GM15510 (cell line): Measurements from ENCODE around the gene NMNAT2.

Source experiments
- POLR2A ChIP-seq: IDR thresholded peaks from 3 replicates; pipeline ENCODE4 v1.6.1; 2011; ENCODE audit warnings: borderline replicate concordance; ENCODE audit not compliant: insufficient read length; ENCODE audit errors: extremely low read depth

NMNAT2 gene

DNA sequence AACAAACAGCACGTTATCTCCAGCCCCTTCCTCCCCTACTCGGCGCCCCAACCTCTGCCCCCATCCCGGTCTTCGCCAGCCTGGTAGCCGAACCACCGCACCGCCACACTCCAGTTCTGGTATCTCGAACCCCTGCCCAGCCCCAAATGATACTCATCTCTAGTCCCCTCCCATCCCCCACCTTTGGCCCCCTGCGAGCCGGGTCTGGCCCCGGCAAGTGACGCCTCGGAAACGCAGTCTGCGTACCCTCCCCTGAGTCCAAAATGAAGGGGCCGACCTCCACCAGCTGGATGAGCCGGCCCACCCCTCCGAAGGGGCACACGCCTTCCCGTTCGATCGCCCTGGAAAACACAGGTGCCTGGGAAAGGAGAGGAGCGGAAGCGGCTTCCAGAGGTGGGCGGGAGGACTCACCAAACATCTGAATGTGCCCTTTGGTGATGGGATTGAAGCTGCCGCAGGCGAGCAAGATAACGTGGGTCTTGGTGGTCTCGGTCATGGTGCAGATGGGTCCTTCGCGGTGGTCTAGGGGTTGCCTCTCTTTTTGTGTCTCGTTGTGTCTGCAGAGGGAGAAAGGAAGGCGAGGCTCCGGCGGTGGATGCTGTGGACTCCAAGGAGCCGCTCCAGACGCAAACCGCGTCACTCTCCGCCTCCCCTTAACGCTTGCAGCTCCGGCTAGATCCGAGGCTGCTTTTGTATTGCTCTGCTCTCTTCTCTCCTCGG is at the start of gene NMNAT2:
Gene NMNAT2 (minus strand): TSS at position 609 of the 720 bp plus-strand sequence. CDS start 113 bp downstream, at position 496.
- TF ChIP-seq POLR2A, result no peak

DNA sequence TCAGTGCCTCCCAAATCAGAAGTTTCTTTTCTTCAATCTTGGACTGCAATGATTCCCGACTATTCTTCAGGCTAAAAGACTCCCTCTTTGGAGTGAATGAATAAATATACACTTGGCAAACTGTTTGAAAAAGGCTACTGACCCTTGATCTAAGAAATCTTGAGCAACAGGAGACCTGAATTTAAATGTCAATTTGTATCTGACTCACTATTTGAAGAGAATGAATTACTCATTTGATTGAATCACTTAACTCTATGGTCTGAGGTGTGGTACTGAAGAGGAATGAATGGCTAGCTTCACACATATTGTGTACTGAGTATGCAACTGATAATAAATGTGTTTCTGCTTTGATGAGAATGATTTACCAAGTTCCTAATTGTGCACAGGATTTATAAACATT is 49.5 kb upstream of the NMNAT2 start:
- TF ChIP-seq POLR2A, result no peak

GRCh38 chr1:183466781-183467180 is 48.6 kb upstream of the NMNAT2 start:
- TF ChIP-seq POLR2A, result no peak

GRCh38 chr1:183463566-183463965 is 45.4 kb upstream of the NMNAT2 start:
- TF ChIP-seq POLR2A, result no peak

DNA sequence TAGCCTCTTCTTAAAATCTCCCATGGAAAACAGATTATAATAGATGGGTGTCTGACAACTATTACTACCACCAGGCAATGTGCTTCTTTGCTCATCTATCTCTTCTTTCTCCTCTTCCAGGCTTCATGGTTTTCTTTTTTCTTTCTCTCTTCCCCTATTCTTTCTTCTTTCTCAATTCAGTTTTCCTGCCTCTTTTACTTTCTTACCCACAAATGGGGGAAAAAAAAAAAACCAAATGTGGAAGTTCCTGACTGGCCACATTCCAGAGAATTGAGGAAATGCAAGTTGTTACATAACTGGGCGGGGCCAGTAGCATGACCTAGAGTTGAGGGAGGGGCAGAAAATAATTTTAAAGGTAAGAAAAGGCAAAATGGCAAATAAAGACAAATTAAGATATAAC is 43.2 kb upstream of the NMNAT2 start:
- TF ChIP-seq POLR2A, result no peak

GRCh38 chr1:183460596-183460995 is 42.4 kb upstream of the NMNAT2 start:
- TF ChIP-seq POLR2A, result no peak

DNA sequence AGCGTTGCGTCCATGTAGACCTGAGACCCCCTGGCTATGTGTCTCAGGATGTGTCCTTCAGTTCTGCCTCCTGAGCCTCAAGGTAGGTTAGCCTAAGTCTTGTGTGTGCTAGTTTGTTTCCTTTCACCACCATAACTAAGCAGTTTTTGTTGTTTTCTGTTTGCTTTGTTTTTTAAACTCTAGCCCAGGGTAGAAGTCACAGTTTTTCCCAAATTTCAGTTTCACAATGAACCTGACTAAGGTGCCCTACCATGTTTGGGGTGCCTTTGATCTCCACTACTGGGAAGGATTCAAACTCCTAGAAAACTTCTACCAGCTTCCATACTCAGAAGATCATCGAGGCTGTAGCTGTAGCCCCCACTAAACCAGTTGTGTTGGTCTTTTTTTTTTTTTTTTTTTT is 39.3 kb upstream of the NMNAT2 start:
- no peak for TF ChIP-seq POLR2A

- no peak for TF ChIP-seq POLR2A
These were observed 38.6 kb upstream of the NMNAT2 start for GRCh38 chr1:183456826-183457225.

DNA sequence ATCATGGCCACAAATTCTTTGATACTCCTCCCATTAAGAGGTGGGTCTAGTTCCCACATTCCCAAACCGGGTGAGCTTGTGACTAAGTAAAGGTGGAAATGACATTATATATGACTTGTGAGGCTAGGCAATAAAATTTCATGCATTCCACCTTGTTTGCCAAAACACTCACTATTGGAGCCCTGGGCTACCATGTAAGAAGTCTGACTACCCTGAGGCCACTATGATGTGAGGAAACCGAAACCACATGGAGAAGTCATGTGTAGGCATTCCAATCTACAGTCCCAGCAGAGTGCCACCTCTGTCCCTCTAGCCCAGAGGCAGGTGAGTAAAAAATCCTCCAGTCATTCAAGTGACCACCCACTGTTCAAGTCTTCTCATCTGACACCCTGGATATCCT is 36.2 kb upstream of the NMNAT2 start:
- no peak for TF ChIP-seq POLR2A

DNA sequence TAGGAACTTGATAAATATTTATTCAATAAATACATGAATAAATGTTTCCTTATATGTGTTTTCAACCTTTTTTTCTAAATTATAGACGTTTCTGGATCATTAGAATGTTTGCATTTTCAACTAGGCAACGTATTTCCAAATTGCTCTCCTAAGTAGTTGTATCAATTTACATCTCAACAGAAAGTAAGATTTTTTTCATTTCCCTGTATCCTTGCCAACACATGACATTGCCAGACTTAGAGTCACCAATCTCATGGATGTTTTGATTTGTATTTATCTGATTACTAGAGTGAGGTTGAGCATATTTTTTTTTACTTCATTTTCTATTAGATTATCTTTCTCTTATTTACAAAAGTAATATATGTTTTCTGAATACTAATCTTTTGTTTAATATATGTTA is 31.9 kb upstream of the NMNAT2 start:
- TF ChIP-seq POLR2A, result no peak

DNA sequence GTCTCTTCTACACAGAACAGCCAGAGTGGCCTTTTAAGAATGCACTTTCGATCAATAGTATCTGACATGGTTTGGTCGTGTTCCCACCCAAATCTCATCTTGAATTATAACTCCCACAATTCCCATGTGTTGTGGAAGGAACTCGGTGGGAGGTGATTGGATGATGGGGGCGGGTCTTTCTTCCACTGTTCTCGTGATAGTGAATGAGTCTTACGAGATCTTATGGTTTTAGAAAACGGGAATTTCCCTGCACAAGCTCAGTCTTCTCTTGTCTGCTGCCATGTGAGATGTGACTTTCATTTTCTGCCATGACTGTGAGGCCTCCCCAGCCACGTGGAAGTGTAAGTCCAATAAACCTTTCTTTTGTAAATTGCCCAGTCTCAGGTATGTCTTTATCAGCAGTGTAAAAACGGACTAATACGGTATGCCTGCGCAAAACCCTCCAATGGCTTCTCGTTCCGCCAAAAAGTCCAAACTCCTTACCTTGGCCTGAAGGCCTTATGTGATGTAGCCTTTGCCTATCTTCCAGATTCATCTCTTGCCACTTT is 31.1 kb upstream of the NMNAT2 start:
- no peak for TF ChIP-seq POLR2A

DNA sequence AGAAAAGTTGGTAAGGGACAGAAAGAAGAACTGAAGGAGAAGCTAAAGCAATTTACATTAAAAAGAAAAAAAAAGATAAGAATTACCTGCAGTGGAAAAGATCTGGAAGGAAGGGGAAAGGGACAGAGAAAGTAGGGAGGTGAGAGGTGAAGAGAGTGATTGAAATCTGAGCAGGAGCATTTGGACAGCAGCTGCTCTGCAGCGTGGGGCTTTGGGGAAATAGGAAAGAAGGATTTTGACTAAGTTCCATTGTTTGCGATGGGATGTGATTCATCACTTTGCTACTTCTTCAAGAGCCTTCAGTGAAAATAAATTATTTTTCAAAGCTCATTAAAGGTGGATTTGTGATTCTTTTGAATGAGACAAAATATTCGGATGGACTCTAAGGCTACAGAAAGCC is 26.1 kb upstream of the NMNAT2 start:
- TF ChIP-seq POLR2A, result no peak

DNA sequence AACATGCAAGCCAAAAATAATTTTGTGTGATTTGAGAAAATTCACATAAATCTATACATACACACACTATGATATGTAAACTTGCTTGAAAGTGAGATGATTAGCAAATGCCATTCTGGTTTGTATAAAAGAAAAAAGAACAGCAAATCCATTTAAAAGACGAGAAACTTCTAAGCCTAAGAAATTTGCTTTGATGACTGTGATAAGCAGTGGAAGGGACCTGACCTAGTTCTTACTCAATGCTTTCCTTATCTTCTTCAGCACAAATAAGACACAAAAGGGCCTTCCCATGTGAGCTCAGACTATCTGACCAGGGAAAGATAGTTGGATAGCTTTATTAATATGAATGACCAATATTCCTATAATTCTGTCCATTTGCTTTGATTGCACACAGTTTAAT is 25.3 kb upstream of the NMNAT2 start:
- no peak for TF ChIP-seq POLR2A

DNA sequence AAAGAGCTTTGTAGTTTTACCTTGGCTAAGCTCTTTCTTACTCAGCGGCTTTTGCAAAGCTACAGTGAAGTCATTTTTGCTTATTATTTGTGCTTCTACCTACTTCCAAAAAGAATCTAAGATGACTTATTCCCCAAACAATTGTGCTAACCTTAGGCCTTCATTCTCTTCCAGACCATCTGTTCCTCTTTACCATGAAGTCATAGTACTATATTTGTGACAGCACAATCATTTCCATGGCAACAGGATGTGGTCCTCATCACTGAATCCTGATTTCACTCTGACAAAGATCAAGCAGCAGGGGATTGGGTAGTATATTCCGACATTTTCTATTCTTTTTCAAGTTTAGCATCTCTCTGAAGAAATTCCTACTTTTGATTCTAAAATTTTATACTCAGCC is 24.8 kb upstream of the NMNAT2 start:
- TF ChIP-seq POLR2A, result no peak

GRCh38 chr1:183438060-183438459 is 19.9 kb upstream of the NMNAT2 start:
- no peak for TF ChIP-seq POLR2A

DNA sequence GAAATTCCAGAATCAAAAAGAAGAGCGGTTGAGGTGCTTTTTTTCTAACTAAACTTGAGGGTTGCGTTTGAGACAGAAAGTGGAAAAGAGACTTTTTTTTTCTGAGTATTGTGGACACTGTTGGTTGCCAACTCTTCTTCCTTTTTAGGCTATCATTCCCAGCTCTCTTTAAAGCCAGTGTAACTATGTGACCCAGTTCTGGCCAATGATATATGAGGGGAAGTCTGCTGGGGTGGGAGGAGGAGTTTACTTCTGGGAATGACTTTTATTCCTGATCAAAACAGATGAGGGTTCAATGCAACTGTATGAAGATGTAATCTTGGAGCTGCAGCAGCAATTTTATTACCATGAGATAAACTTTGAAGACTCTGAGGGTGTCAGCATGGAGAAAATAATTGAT is 17.3 kb upstream of the NMNAT2 start:
- no peak for TF ChIP-seq POLR2A

GRCh38 chr1:183433703-183434102 is 15.5 kb upstream of the NMNAT2 start:
- TF ChIP-seq POLR2A, result no peak

DNA sequence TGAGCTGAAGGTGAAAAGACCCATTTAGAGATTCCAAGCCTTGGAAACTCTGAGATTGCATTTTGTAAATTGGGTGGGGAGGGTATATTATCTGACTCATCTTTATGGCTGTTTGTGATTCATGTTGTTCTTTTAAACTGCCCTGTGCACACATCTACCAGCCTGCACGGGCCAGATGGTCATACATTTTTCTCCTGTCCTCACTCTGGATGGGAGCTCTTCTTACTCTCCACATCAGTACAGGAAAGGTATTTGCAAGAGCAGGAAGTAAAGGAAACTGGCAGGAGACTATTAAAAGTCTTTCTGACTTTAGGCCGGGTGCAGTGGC is 14.3 kb upstream of the NMNAT2 start:
- TF ChIP-seq POLR2A, result no peak
